Ovary (tissue), 9 donors: ENCODE data around the gene PRRG2. TPM values are rescaled to one million over a fixed set of nuclear protein-coding genes. Genes with fewer than 3 reads are reported as not detected.

Experiments used
- DNase-seq, 5 donors: peaks; one replicate each; pipeline ENCODE4 v3.0.0-alpha.2; 2019 to 2020
- H3K27ac ChIP-seq, 2 donors: fragments of 200-600 bp; one replicate each; pipeline versions ENCODE4 v1.5.1 to v1.8.0; 2019 to 2022
- H3K27me3 ChIP-seq: fragments of 200-600 bp; one replicate; pipeline ENCODE4 v1.8.0; 2022
- H3K36me3 ChIP-seq: fragments of 200-600 bp; sonication (generic); one replicate; pipeline ENCODE4 v1.5.1; 2019
- H3K4me1 ChIP-seq: one replicate; pipeline ENCODE4 v1.8.1; 2013; ENCODE audit warnings: mild to moderate bottlenecking, moderate library complexity; ENCODE audit not compliant: insufficient read depth
- H3K4me3 ChIP-seq: fragments of 200-600 bp; sonication (generic); one replicate; pipeline ENCODE4 v1.5.1; 2017
- H3K9me3 ChIP-seq, 2 donors: fragments of 200-600 bp in 1 of 2; sonication (generic) in 1 of 2; one replicate each; pipeline versions ENCODE4 v1.5.1 to v1.8.1; 2013 to 2019; ENCODE audit warnings: mild to moderate bottlenecking in 1 of 2, moderate library complexity in 1 of 2
- CTCF ChIP-seq, 3 donors: fragments of 450-650 bp in 2 of 3; fragments of 200-600 bp in 1 of 3; IDR thresholded peaks; one replicate each; pipeline versions ENCODE4 v1.5.1 to v1.8.0; 2016 to 2022; ENCODE audit warnings: antibody characterized with exemption in 3 of 3, mild to moderate bottlenecking in 1 of 3
- EP300 ChIP-seq: sonication (generic); formaldehyde crosslinking; IDR thresholded peaks from one replicate; pipeline ENCODE4 v1.6.1; 2017; ENCODE audit warnings: antibody characterized with exemption
- POLR2A ChIP-seq: fragments of 450-650 bp; IDR thresholded peaks from one replicate; pipeline ENCODE4 v1.6.1; 2017; ENCODE audit warnings: antibody characterized with exemption, mild to moderate bottlenecking, moderate library complexity
- WGBS, 3 donors: extraction: QIAGEN DNeasy Blood & Tissue Kit in 1 of 3; methylation state at CpG; one replicate each; pipeline versions ENCODE4 v1.1.5 to v1.1.7; 2013 to 2017; 5-methylcytosine and 5-hydroxymethylcytosine counted together
- intact Hi-C, 4 donors: fragments of 100-400 bp; cut with DNase I; formaldehyde crosslinking; loops; one replicate each; pipeline versions ENCODE4 v1.11.0 to v1.15.1; 2022 to 2023
- polyA plus RNA-seq, 2 donors: library from polyadenylated mRNA; stranded (reverse); fragments of 200-250 nt in 1 of 2; fragments of 350-450 nt in 1 of 2; fragmentation: Illumina TruSeq in 1 of 2; extraction: RNeasy Lipid Tissue Mini Kit (QIAGEN cat#74804) in 1 of 2; gene quantifications; one replicate each; pipeline ENCODE4 v1.2.3, GENCODE V29; 2013 to 2014
- total RNA-seq, 7 donors: library from RNA; depleted of rRNA in 2 of 7; stranded (reverse); fragments of >200 nt in 2 of 7; fragmentation: NEBNext Ultra II Directional in 3 of 7; extraction: Animal tissue kit (Norgen Biotek cat#: 25700) in 3 of 7; gene quantifications; one replicate each; pipeline versions ENCODE4 v1.1.0 to v1.2.4, GENCODE V29; 2016 to 2023
- donor health status: DM: no; HTN: no; CAD: no; lungs with moderate emphysema.
- donor health status: DM: no; HTN: no; CAD: no.
- donor health status: Bipolar disorder and iron deficiency.
- donor health status: DM: yes; HTN: yes; CAD: no.
- donor health status: DM: no; HTN: no; CAD: no.
- donor health status: DM: yes; HTN: yes; CAD: no.

The PRRG2 gene
- total and polyA plus RNA-seq, 9 donors, result 0.65 to 4.0 (median 1.1) TPM; not detected in 3

GRCh38 chr19:49559443-49559842 is 21.7 kb upstream of the PRRG2 start:
- intact Hi-C loops, result no loop called here
- Histone ChIP-seq H3K4me1 (peaks cover 2% of the 10 kb centered on the region), H3K36me3 (no peaks in the 10 kb centered on the region), H3K27ac (no peak overlapping the region), H3K9me3 (no peaks in the 10 kb centered on the region), H3K27me3 (no peaks in the 10 kb centered on the region), H3K4me3 (no peak overlapping the region)
- DNase-seq, result no peak
- TF ChIP-seq POLR2A, result no peak
- TF ChIP-seq CTCF (IDR thresholded peaks at IDR 0.05), result no peak
- TF ChIP-seq EP300, result no peak
- WGBS, 3 donors, result 81 to 85% (median 84%) methylated on average over 3 of the region's 3 CpGs

- Histone ChIP-seq H3K36me3 (no peaks in the 10 kb centered on the region), H3K27ac (no peak overlapping the region), H3K27me3 (no peaks in the 10 kb centered on the region), H3K4me1 (peaks cover 2% of the 10 kb centered on the region), H3K9me3 (no peaks in the 10 kb centered on the region), H3K4me3 (no peak overlapping the region)
- DNase-seq, result no peak
- TF ChIP-seq CTCF (IDR thresholded peaks at IDR 0.05) (no peak), EP300 (no peak), POLR2A (no peak)
- 65 to 81% (median 73%) methylated on average over 15 of the region's 15 CpGs for WGBS, 3 donors
- intact Hi-C loops, result no loop called here
These were observed 21.2 kb upstream of the PRRG2 start for GRCh38 chr19:49559928-49560327.

GRCh38 chr19:49560358-49560900 is 20.7 kb upstream of the PRRG2 start:
- Histone ChIP-seq H3K27me3 (no peaks in the 10 kb centered on the region), H3K27ac (no peak overlapping the region), H3K9me3 (no peaks in the 10 kb centered on the region), H3K36me3 (no peaks in the 10 kb centered on the region), H3K4me1 (peaks cover 4% of the 10 kb centered on the region), H3K4me3 (no peak overlapping the region)
- intact Hi-C loops, result no loop called here
- no peak for TF ChIP-seq CTCF (IDR thresholded peaks at IDR 0.05)
- DNase-seq, result no peak
- whole genome bisulfite sequencing, 3 donors, result 72 to 79% (median 74%) methylated on average over 15 of the region's 15 CpGs

GRCh38 chr19:49564616-49565045 is 16.5 kb upstream of the PRRG2 start:
- Histone ChIP-seq H3K27ac (no peak overlapping the region), H3K4me1 (peaks cover 5% of the 10 kb centered on the region), H3K27me3 (no peaks in the 10 kb centered on the region), H3K9me3 (no peaks in the 10 kb centered on the region), H3K36me3 (no peaks in the 10 kb centered on the region), H3K4me3 (no peak overlapping the region)
- WGBS, 3 donors, result 89 to 92% (median 91%) methylated on average over 6 of the region's 6 CpGs
- no peak for TF ChIP-seq POLR2A
- no peak for TF ChIP-seq CTCF (IDR thresholded peaks at IDR 0.05)
- no peak for TF ChIP-seq EP300
- intact Hi-C loops, result no loop called here
- no peak for DNase-seq
